RPMI7951 (cell line): ENCODE data around the gene TXNDC2. TPM values are rescaled to one million over a fixed set of nuclear protein-coding genes. Genes with fewer than 3 reads are reported as not detected.
A peak's percentile ranks its signal among the peaks of the same experiment; 100 is the strongest.

Experiments used
- DNase-seq: peaks from one replicate; pipeline ENCODE4 v3.0.0-alpha.2; 2012; ENCODE audit warnings: low read depth
- total RNA-seq: library from RNA; depleted of rRNA; stranded (reverse); fragments of >200 nt; shearing (Covaris generic); gene quantifications from 2 replicates; pipeline ENCODE4 v1.2.3, GENCODE V29; 2014

The TXNDC2 gene
- total RNA-seq, 1 experiment from 2014 or later, result 0.12 TPM

- DNase-seq, result no peak
Measured at GRCh38 chr18:9860682-9861081, 25.1 kb upstream of the TXNDC2 start.

GRCh38 chr18:9861157-9861556 is 24.6 kb upstream of the TXNDC2 start:
- no peak for DNase-seq

GRCh38 chr18:9861933-9862332 is 23.8 kb upstream of the TXNDC2 start:
- DNase-seq, result no peak

- DNase-seq, result no peak
Measured at GRCh38 chr18:9862686-9863085, 23.1 kb upstream of the TXNDC2 start.

- no peak for DNase-seq
Measured at GRCh38 chr18:9863282-9863681, 22.5 kb upstream of the TXNDC2 start.

- no peak for DNase-seq
Measured at GRCh38 chr18:9865764-9866490, 19.8 kb upstream of the TXNDC2 start.

- DNase-seq, result no peak
Measured at GRCh38 chr18:9866627-9867026, 19.1 kb upstream of the TXNDC2 start.

GRCh38 chr18:9867071-9867594 is 18.6 kb upstream of the TXNDC2 start:
- no peak for DNase-seq

GRCh38 chr18:9868857-9869714 is 16.7 kb upstream of the TXNDC2 start:
- DNase-seq, result no peak

GRCh38 chr18:9869715-9870430 is 15.9 kb upstream of the TXNDC2 start:
- peak; percentile 89 for DNase-seq

- no peak for DNase-seq
Measured at GRCh38 chr18:9870431-9871008, 15.3 kb upstream of the TXNDC2 start.

GRCh38 chr18:9871244-9871746 is 14.5 kb upstream of the TXNDC2 start:
- DNase-seq, result no peak

- DNase-seq, result no peak
Measured at GRCh38 chr18:9872823-9873222, 12.9 kb upstream of the TXNDC2 start.

GRCh38 chr18:9874728-9875127 is 11.0 kb upstream of the TXNDC2 start:
- no peak for DNase-seq

- DNase-seq, result no peak
Measured at GRCh38 chr18:9876212-9876866, 9.4 kb upstream of the TXNDC2 start.

- peak; percentile 90 for DNase-seq
Measured at GRCh38 chr18:9876867-9877654, 8.7 kb upstream of the TXNDC2 start.

GRCh38 chr18:9877655-9878014 is 8.1 kb upstream of the TXNDC2 start:
- DNase-seq, result no peak

GRCh38 chr18:9878095-9878494 is 7.7 kb upstream of the TXNDC2 start:
- no peak for DNase-seq

GRCh38 chr18:9878783-9879242 is 7.0 kb upstream of the TXNDC2 start:
- no peak for DNase-seq

- no peak for DNase-seq
Measured at GRCh38 chr18:9884090-9884489, 1.7 kb upstream of the TXNDC2 start.
